VCaP (cell line): ENCODE results near the gene GNL3.
A peak's percentile ranks its signal among the peaks of the same experiment; 100 is the strongest.

ENCODE experiments used
- H3K27ac ChIP-seq: fragments of 450-650 bp; 2 replicates; pipeline ENCODE4 v1.5.1; 2017
- CTCF ChIP-seq: fragments of 450-650 bp; conservative IDR thresholded peaks from 2 replicates; pipeline ENCODE4 v1.5.1; 2017; ENCODE audit warnings: mild to moderate bottlenecking, moderate library complexity

Gene GNL3

GRCh38 chr3:52685709-52686691 lies at the start of gene GNL3, which contains the start of gene PBRM1:
Gene GNL3 (plus strand): TSS chr3:52686032. CDS start chr3:52686093, 61 bp downstream.
Gene PBRM1 (minus strand): TSS chr3:52685913.
- peak within 1 kb of the TSS; percentile 97 for H3K27ac ChIP-seq
- no peak for TF ChIP-seq CTCF

- H3K27ac ChIP-seq, result no peak overlapping the region
- no peak for TF ChIP-seq CTCF
Observed at GRCh38 chr3:52636673-52637072, 49.2 kb upstream of the GNL3 start.

GRCh38 chr3:52645549-52645948 lies 40.3 kb upstream of the GNL3 start:
- peak overlapping the region; percentile 21; the same call in 1 of the 2 replicates for H3K27ac ChIP-seq
- no peak for TF ChIP-seq CTCF

GRCh38 chr3:52649461-52650210 lies 36.2 kb upstream of the GNL3 start:
- TF ChIP-seq CTCF, result no peak
- peak overlapping the region; percentile 53 for H3K27ac ChIP-seq

GRCh38 chr3:52650439-52650838 lies 35.4 kb upstream of the GNL3 start:
- H3K27ac ChIP-seq, result peak overlapping the region; percentile 53
- no peak for TF ChIP-seq CTCF

- no peak for TF ChIP-seq CTCF
Observed at GRCh38 chr3:52651592-52651991, 34.2 kb upstream of the GNL3 start.

GRCh38 chr3:52655895-52656294 lies 29.9 kb upstream of the GNL3 start:
- TF ChIP-seq CTCF, result no peak
- no peak overlapping the region for H3K27ac ChIP-seq

More at GRCh38 chr3:52651592-52651991, 34.2 kb upstream of the GNL3 start:
- H3K27ac ChIP-seq, result peak overlapping the region; percentile 53
